Cardiac muscle cell (in vitro differentiated cells and primary cell): ENCODE measurements around the gene MCTP1. TPM values are rescaled to one million over a fixed set of nuclear protein-coding genes. Genes with fewer than 3 reads are reported as not detected.

Source experiments
- DNase-seq, 2 donors: peaks; one replicate each; pipeline versions ENCODE4 v3.0.0 to v3.0.0-alpha.2; 2010 to 2017; ENCODE audit warnings: low read depth in 1 of 2, low spot score in 1 of 2
- H3K27ac ChIP-seq: fragments of 200-600 bp; sonication (generic); 2 replicates; pipeline ENCODE4 v1.5.1; 2016
- H3K27me3 ChIP-seq: fragments of 200-600 bp; sonication (generic); 2 replicates; pipeline ENCODE4 v1.6.0; 2016; ENCODE audit warnings: control low read depth
- H3K36me3 ChIP-seq: fragments of 200-600 bp; sonication (generic); 2 replicates; pipeline ENCODE4 v1.5.1; 2016; ENCODE audit warnings: control low read depth
- H3K4me1 ChIP-seq: fragments of 200-600 bp; sonication (generic); 2 replicates; pipeline ENCODE4 v1.8.1; 2017; ENCODE audit warnings: low read depth, mild to moderate bottlenecking, mixed run types
- H3K4me3 ChIP-seq: fragments of 200-600 bp; sonication (generic); 2 replicates; pipeline ENCODE4 v1.5.1; 2016; ENCODE audit warnings: mild to moderate bottlenecking
- H3K9me3 ChIP-seq: fragments of 200-600 bp; sonication (generic); 2 replicates; pipeline ENCODE4 v1.5.1; 2017; ENCODE audit warnings: low read depth, mild to moderate bottlenecking, control low read depth
- polyA plus RNA-seq: library from polyadenylated mRNA; unstranded; fragments of >200 nt; fragmentation: Nextera tagmentation; extraction: Ambion mirVana; gene quantifications from 2 replicates; pipeline ENCODE4 v1.2.1, GENCODE V29; 2016
- total RNA-seq: library from RNA; depleted of rRNA; stranded (reverse); fragments of >200 nt; gene quantifications from 2 replicates; pipeline ENCODE4 v1.2.3, GENCODE V29; 2016
- TF ChIP-seq, protein P1 (sequence below): IDR thresholded peaks from 2 replicates; pipeline ENCODE4 v1.5.1; 2012; ENCODE audit warnings: low read depth, mild to moderate bottlenecking, low read length

The MCTP1 gene
- total and polyA plus RNA-seq, 2 experiments from 2014 or later = 1.4 TPM; not detected in 1

GRCh38 chr5:95107138-95107537 is 177.8 kb downstream of the MCTP1 start:
- Histone ChIP-seq H3K27ac (no peak overlapping the region), H3K4me1 (peaks cover under 1% of the 10 kb centered on the region), H3K9me3 (no peaks in the 10 kb centered on the region), H3K36me3 (no peaks in the 10 kb centered on the region), H3K27me3 (peaks cover 4% of the 10 kb centered on the region), H3K4me3 (no peak overlapping the region)
- no peak for DNase-seq
- TF ChIP-seq, protein P1, sequence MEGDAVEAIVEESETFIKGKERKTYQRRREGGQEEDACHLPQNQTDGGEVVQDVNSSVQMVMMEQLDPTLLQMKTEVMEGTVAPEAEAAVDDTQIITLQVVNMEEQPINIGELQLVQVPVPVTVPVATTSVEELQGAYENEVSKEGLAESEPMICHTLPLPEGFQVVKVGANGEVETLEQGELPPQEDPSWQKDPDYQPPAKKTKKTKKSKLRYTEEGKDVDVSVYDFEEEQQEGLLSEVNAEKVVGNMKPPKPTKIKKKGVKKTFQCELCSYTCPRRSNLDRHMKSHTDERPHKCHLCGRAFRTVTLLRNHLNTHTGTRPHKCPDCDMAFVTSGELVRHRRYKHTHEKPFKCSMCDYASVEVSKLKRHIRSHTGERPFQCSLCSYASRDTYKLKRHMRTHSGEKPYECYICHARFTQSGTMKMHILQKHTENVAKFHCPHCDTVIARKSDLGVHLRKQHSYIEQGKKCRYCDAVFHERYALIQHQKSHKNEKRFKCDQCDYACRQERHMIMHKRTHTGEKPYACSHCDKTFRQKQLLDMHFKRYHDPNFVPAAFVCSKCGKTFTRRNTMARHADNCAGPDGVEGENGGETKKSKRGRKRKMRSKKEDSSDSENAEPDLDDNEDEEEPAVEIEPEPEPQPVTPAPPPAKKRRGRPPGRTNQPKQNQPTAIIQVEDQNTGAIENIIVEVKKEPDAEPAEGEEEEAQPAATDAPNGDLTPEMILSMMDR = no peak

DNA sequence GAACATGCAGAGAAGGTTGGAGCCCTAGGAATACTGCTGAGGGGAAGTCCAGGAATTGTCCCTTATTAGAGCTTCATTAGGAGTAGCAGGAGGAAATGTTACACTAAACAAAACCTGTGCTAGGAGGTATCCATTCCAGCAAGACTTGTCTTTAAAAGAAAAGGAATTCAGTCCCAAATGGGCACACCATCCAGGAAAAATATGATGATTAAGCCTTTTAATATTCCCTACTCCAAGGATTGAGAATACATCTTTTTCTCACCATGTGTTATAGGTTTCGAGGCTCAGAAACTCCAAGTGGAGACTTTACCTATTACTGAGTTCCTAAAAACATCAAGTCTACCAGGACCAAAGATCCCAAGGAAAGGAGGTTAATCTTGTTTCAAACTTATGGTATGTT is 179.3 kb downstream of the MCTP1 start:
- Histone ChIP-seq H3K4me3 (no peak overlapping the region), H3K9me3 (no peaks in the 10 kb centered on the region), H3K4me1 (no peaks in the 10 kb centered on the region), H3K36me3 (no peaks in the 10 kb centered on the region), H3K27ac (no peak overlapping the region), H3K27me3 (peaks cover 4% of the 10 kb centered on the region)
- DNase-seq = no peak
- TF ChIP-seq, protein P1 = no peak

DNA sequence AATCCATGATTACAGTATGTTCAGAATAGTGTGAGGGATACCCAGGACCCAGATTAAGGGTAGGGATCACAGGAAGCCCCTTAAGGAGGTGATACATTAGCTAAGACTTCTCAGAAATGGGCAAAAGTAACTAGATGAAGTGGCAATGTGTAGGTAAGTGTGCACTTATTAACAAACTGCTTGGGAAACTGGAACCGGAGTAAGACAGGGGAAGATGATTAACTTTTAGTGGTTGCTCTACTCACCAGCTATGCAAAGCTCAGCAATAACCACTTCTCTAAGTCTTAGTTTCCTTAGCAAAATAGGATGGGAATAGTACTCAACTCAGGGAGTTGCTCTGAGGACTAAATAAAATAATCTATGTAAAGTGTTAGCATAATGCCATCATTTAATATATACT is 182.2 kb downstream of the MCTP1 start:
- H3K4me3 ChIP-seq = no peak overlapping the region
- H3K9me3 ChIP-seq = no peaks in the 10 kb centered on the region
- no peak for DNase-seq
- TF ChIP-seq, protein P1 = no peak
- no peak overlapping the region for H3K27ac ChIP-seq
- H3K27me3 ChIP-seq = no peaks in the 10 kb centered on the region
- H3K36me3 ChIP-seq = no peaks in the 10 kb centered on the region
- H3K4me1 ChIP-seq = no peaks in the 10 kb centered on the region

GRCh38 chr5:95102080-95102479 is 182.8 kb downstream of the MCTP1 start:
- H3K36me3 ChIP-seq = no peaks in the 10 kb centered on the region
- no peaks in the 10 kb centered on the region for H3K27me3 ChIP-seq
- H3K27ac ChIP-seq = no peak overlapping the region
- TF ChIP-seq, protein P1 = no peak
- no peaks in the 10 kb centered on the region for H3K4me1 ChIP-seq
- no peak for DNase-seq
- H3K9me3 ChIP-seq = no peaks in the 10 kb centered on the region
- H3K4me3 ChIP-seq = no peak overlapping the region

GRCh38 chr5:95100551-95100950 is 184.3 kb downstream of the MCTP1 start:
- H3K27me3 ChIP-seq = no peaks in the 10 kb centered on the region
- no peaks in the 10 kb centered on the region for H3K9me3 ChIP-seq
- no peak overlapping the region for H3K27ac ChIP-seq
- DNase-seq = no peak
- H3K36me3 ChIP-seq = no peaks in the 10 kb centered on the region
- no peak overlapping the region for H3K4me3 ChIP-seq
- no peaks in the 10 kb centered on the region for H3K4me1 ChIP-seq
- TF ChIP-seq, protein P1 = no peak

DNA sequence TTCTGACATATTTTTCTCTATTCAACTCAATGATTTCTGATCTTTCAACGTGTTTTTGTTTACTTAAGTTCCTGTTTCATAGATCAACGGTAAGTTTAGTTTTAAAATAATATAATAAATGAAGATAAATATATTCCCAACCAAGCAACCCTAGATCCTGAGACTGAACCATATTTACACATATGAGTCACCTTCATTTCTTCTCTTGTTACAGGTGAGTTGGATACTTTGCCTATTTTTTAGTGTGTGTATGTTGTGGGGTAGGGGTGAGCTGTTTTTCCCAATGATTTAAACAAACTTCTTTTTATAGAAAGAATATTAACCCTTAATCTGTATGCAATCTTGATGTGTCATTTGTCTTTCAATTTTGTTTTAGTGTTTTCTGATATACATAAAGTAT is 186.9 kb downstream of the MCTP1 start:
- TF ChIP-seq, protein P1 = no peak
- Histone ChIP-seq H3K27me3 (no peaks in the 10 kb centered on the region), H3K4me3 (no peak overlapping the region), H3K27ac (no peak overlapping the region), H3K36me3 (no peaks in the 10 kb centered on the region), H3K4me1 (no peaks in the 10 kb centered on the region), H3K9me3 (no peaks in the 10 kb centered on the region)
- no peak for DNase-seq
